GM12892 (cell line): ENCODE measurements around the gene PHLDA2.
"Not testable (repeated sequence)": the region's sequence is repeated elsewhere in the genome, so short reads cannot be mapped to it uniquely, and the experiment has no call there.

Source experiments
- DNase-seq: peaks from one replicate; pipeline ENCODE4 v3.0.0; 2011; ENCODE audit not compliant: insufficient read length
- FAIRE-seq: peaks from 2 replicates; lab custom pipeline; 2011; peaks lifted over from hg19 to GRCh38; lab: Jason Lieb, UNC
- POLR2A ChIP-seq: IDR thresholded peaks from 2 replicates; pipeline ENCODE4 v1.6.1; 2011; ENCODE audit warnings: low read depth, low read length, control low read depth
- POLR2AphosphoS5 ChIP-seq: IDR thresholded peaks from 2 replicates; pipeline ENCODE4 v1.6.1; 2011; ENCODE audit warnings: low read depth, low read length, control low read depth
- TAF1 ChIP-seq: IDR thresholded peaks from 2 replicates; pipeline ENCODE4 v1.6.1; 2011; ENCODE audit warnings: low read depth, mild to moderate bottlenecking, control low read depth, low read length, borderline replicate concordance

The PHLDA2 gene

GRCh38 chr11:2909133-2909902 lies 19.9 kb downstream of the PHLDA2 start:
- DNase-seq (no peak), FAIRE-seq (no peak)
- TF ChIP-seq POLR2AphosphoS5 (no peak), TAF1 (no peak), POLR2A (no peak)

- no peak for FAIRE-seq
- no peak for DNase-seq
- TF ChIP-seq TAF1 (no peak), POLR2AphosphoS5 (no peak), POLR2A (no peak)
Observed at GRCh38 chr11:2908130-2908529, 21.1 kb downstream of the PHLDA2 start.

GRCh38 chr11:2905299-2905698 lies 23.9 kb downstream of the PHLDA2 start:
- DNase-seq, result not testable (repeated sequence)

GRCh38 chr11:2904153-2905052 lies 24.8 kb downstream of the PHLDA2 start:
- FAIRE-seq (no peak), DNase-seq (no peak)
- no peak for TF ChIP-seq POLR2AphosphoS5
- no peak for TF ChIP-seq TAF1

More at GRCh38 chr11:2905299-2905698, 23.9 kb downstream of the PHLDA2 start:
- FAIRE-seq, result not testable (repeated sequence)

- DNase-seq (no peak), FAIRE-seq (no peak)
- TF ChIP-seq POLR2AphosphoS5 (no peak), POLR2A (no peak), TAF1 (no peak)
Observed at GRCh38 chr11:2903672-2904011, 25.6 kb downstream of the PHLDA2 start.

GRCh38 chr11:2902784-2903671 lies 26.2 kb downstream of the PHLDA2 start:
- TF ChIP-seq POLR2AphosphoS5, result no peak
- no peak for TF ChIP-seq TAF1
- TF ChIP-seq POLR2A, result no peak
- no peak for FAIRE-seq
- DNase-seq, result no peak

- TF ChIP-seq POLR2AphosphoS5 (peak; percentile 53), TAF1 (no peak), POLR2A (peak; percentile 67; the same call in 1 of the 2 replicates)
- FAIRE-seq, result peak; percentile 93
- DNase-seq, result peak; percentile 99
Observed at GRCh38 chr11:2901854-2902783, 27.1 kb downstream of the PHLDA2 start.

- no peak for TF ChIP-seq POLR2AphosphoS5
- TF ChIP-seq TAF1, result no peak
- TF ChIP-seq POLR2A, result no peak
- FAIRE-seq (peak; percentile 33), DNase-seq (no peak)
Observed at GRCh38 chr11:2901196-2901796, 27.9 kb downstream of the PHLDA2 start.

- DNase-seq, result no peak
- no peak for FAIRE-seq
Observed at GRCh38 chr11:2899080-2899783, 30.0 kb downstream of the PHLDA2 start.

More at GRCh38 chr11:2899080-2899783, 30.0 kb downstream of the PHLDA2 start:
- no peak for TF ChIP-seq POLR2AphosphoS5
- no peak for TF ChIP-seq POLR2A
- no peak for TF ChIP-seq TAF1
